HepG2 (cell line): ENCODE measurements around the gene IQCN. TPM values are rescaled to one million over a fixed set of nuclear protein-coding genes. Genes with fewer than 3 reads are reported as not detected.

Experiments used
- ADNP ChIP-seq: sonication (generic); formaldehyde crosslinking; IDR thresholded peaks from 2 replicates; pipeline ENCODE4 v1.4.0; 2020; ENCODE audit warnings: missing genetic modification reagents
- DMAP1 ChIP-seq: IDR thresholded peaks from 2 replicates; pipeline ENCODE4 v1.6.1; 2016
- FOXJ3 ChIP-seq: sonication (generic); formaldehyde crosslinking; IDR thresholded peaks from 2 replicates; pipeline ENCODE4 v1.4.0; 2020; ENCODE audit warnings: missing genetic modification reagents, mild to moderate bottlenecking, borderline replicate concordance
- KAT7 ChIP-seq: IDR thresholded peaks from 2 replicates; pipeline ENCODE4 v1.6.1; 2018; ENCODE audit warnings: borderline replicate concordance, missing compliant biosample characterization
- KDM5A ChIP-seq: fragments of 200-600 bp; sonication (generic); IDR thresholded peaks from 2 replicates; pipeline ENCODE4 v1.7.0; 2018; ENCODE audit warnings: antibody characterized with exemption, mild to moderate bottlenecking, low read length, borderline replicate concordance
- PLRG1 ChIP-seq: fragments of 450-650 bp; conservative IDR thresholded peaks from 2 replicates; pipeline ENCODE4 v1.6.1; 2016
- SPEN ChIP-seq: sonication (generic); formaldehyde crosslinking; IDR thresholded peaks from 2 replicates; pipeline ENCODE4 v1.5.1; 2020; ENCODE audit warnings: low read depth, mild to moderate bottlenecking, missing genetic modification reagents
- TAF15 ChIP-seq: fragments of 200-400 bp; formaldehyde crosslinking; IDR thresholded peaks from one replicate; pipeline ENCODE4 v1.6.1; 2018; ENCODE audit warnings: mild to moderate bottlenecking, low read depth, low read length; ENCODE audit not compliant: poor library complexity, severe bottlenecking
- TBX3 ChIP-seq: fragments of 450-650 bp; IDR thresholded peaks from 2 replicates; pipeline ENCODE4 v1.6.1; 2017; ENCODE audit warnings: antibody characterized with exemption, mild to moderate bottlenecking, inconsistent platforms, borderline replicate concordance
- TEAD3 ChIP-seq: optimal IDR thresholded peaks from 2 replicates; pipeline ENCODE3; 2016; ENCODE audit warnings: borderline replicate concordance
- ZFX ChIP-seq: sonication (generic); formaldehyde crosslinking; IDR thresholded peaks from 2 replicates; pipeline ENCODE4 v1.4.0; 2020; ENCODE audit warnings: mild to moderate bottlenecking, low read depth, missing genetic modification reagents, moderate library complexity
- ZFY ChIP-seq: sonication (generic); formaldehyde crosslinking; IDR thresholded peaks from 2 replicates; pipeline ENCODE4 v1.4.0; 2020; ENCODE audit warnings: missing genetic modification reagents
- ZNF253 ChIP-seq: sonication (generic); formaldehyde crosslinking; IDR thresholded peaks from 2 replicates; pipeline ENCODE4 v1.8.0; 2022; ENCODE audit warnings: mild to moderate bottlenecking, missing genetic modification reagents, borderline replicate concordance
- ZNF33A ChIP-seq: sonication (generic); formaldehyde crosslinking; IDR thresholded peaks from 2 replicates; pipeline ENCODE4 v1.5.1; 2020; ENCODE audit warnings: missing genetic modification reagents, mild to moderate bottlenecking, moderate library complexity, borderline replicate concordance
- ZNF468 ChIP-seq: sonication (generic); formaldehyde crosslinking; IDR thresholded peaks from 2 replicates; pipeline ENCODE4 v1.8.0; 2022; ENCODE audit warnings: mild to moderate bottlenecking, moderate library complexity, missing genetic modification reagents
- ZNF674 ChIP-seq: sonication (generic); formaldehyde crosslinking; IDR thresholded peaks from 2 replicates; pipeline ENCODE4 v1.5.0; 2020; ENCODE audit warnings: low read depth, mild to moderate bottlenecking, missing genetic modification reagents
- ZNF737 ChIP-seq: sonication (generic); formaldehyde crosslinking; IDR thresholded peaks from 2 replicates; pipeline ENCODE4 v1.5.0; 2020; ENCODE audit warnings: missing genetic modification reagents, mild to moderate bottlenecking, borderline replicate concordance
- polyA plus RNA-seq, 8 experiments: library from polyadenylated mRNA; depleted of rRNA in 3 of 8; stranded (reverse) in 7 of 8; unstranded in 1 of 8; fragments of >200 nt; fragmentation: Illumina TruSeq in 4 of 8; extraction: Trizol in 4 of 8; gene quantifications; 2 replicates each; pipeline versions ENCODE4 v1.2.1 to v1.2.3, GENCODE V29; 2011 to 2016; ENCODE audit warnings: low read depth in 4 of 8, missing spikeins in 1 of 8, mixed read lengths in 1 of 8; ENCODE audit not compliant: insufficient read depth in 1 of 8
- total RNA-seq, 5 experiments: library from RNA; depleted of rRNA; stranded (reverse); fragments of >200 nt; fragmentation: Illumina TruSeq; extraction: Trizol; gene quantifications; 2 replicates each; pipeline ENCODE4 v1.2.3, GENCODE V29; 2016; ENCODE audit warnings: low read depth in 1 of 5
- TF ChIP-seq, protein P1 (sequence below): sonication (generic); formaldehyde crosslinking; IDR thresholded peaks from 2 replicates; pipeline ENCODE4 v1.4.0; 2020; ENCODE audit warnings: mild to moderate bottlenecking, missing genetic modification reagents
- TF ChIP-seq, protein P2 (sequence below): IDR thresholded peaks from 2 replicates; pipeline ENCODE4 v1.6.1; 2012; ENCODE audit warnings: low read depth, low read length, improper control_type of control experiment
- TF ChIP-seq, protein P3 (sequence below): sonication (generic); formaldehyde crosslinking; conservative IDR thresholded peaks from 2 replicates; pipeline ENCODE4 v1.4.0; 2020; ENCODE audit warnings: mild to moderate bottlenecking, missing genetic modification reagents, moderate library complexity
- TF ChIP-seq, protein P4 (sequence below): sonication (generic); formaldehyde crosslinking; IDR thresholded peaks from 2 replicates; pipeline ENCODE4 v1.8.1; 2023; ENCODE audit warnings: mild to moderate bottlenecking, missing genetic modification reagents
- TF ChIP-seq, protein P5 (sequence below): sonication (generic); formaldehyde crosslinking; conservative IDR thresholded peaks from 2 replicates; pipeline ENCODE4 v1.4.0; 2020; ENCODE audit warnings: missing genetic modification reagents

IQCN gene
- total and polyA plus RNA-seq, 2 of the 13 experiments (the other 11 are each of a cell fraction or from before 2014, with no cell fraction given), result 0.04 to 0.18 TPM

DNA sequence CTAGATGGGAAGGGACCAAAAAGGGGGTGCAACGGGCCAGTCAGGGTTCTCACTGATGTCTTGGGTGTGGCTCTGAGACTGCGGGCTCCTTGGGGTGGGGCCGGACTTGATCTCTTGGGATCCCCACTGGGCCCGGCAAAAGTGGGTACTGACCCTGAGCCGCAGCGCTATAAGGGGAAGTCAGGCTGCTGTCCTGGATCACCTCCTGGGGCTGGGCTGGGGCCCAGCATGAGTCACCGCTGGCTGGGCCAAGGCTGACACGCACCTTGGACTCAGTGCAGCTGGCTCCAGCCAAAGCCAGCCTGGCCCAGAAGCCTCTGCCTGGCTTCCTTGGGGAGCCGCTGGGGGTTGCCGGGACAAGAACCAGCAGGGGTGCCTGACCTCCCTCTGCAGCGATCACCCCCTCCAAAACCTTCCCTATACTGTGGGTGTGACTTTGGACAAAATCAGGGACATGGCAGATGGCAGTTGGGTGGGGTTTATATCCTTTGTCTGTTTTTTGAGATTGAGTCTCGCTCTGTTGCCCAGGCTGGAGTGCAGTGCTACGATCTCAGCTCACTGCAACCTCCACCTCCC lies 617 bp upstream of the IQCN start (continued):
- TF ChIP-seq ZNF253 (CRISPR knock-in tag) (no peak), PLRG1 (no peak), TEAD3 (CRISPR knock-in tag) (no peak), ZNF33A (CRISPR knock-in tag) (0 out of 2 replicates have a peak, but pooled peaks have one; percentile 44), KDM5A (no peak), FOXJ3 (no peak), TBX3 (no peak), ZNF468 (no peak), ADNP (CRISPR knock-in tag) (0 out of 2 replicates have a peak, but pooled peaks have one; percentile 9), TAF15 (no peak), ZFY (CRISPR knock-in tag) (peak; percentile 74), ZFX (peak; percentile 65), SPEN (CRISPR knock-in tag) (peak; percentile 67), DMAP1 (CRISPR knock-in tag) (peak; percentile 34; the same call in 1 of the 2 replicates), KAT7 (CRISPR knock-in tag) (no peak), ZNF674 (CRISPR knock-in tag) (no peak), ZNF737 (CRISPR knock-in tag) (no peak)
- TF ChIP-seq, protein P1, sequence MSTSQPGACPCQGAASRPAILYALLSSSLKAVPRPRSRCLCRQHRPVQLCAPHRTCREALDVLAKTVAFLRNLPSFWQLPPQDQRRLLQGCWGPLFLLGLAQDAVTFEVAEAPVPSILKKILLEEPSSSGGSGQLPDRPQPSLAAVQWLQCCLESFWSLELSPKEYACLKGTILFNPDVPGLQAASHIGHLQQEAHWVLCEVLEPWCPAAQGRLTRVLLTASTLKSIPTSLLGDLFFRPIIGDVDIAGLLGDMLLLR (CRISPR knock-in tag), result no peak
- TF ChIP-seq, protein P2, sequence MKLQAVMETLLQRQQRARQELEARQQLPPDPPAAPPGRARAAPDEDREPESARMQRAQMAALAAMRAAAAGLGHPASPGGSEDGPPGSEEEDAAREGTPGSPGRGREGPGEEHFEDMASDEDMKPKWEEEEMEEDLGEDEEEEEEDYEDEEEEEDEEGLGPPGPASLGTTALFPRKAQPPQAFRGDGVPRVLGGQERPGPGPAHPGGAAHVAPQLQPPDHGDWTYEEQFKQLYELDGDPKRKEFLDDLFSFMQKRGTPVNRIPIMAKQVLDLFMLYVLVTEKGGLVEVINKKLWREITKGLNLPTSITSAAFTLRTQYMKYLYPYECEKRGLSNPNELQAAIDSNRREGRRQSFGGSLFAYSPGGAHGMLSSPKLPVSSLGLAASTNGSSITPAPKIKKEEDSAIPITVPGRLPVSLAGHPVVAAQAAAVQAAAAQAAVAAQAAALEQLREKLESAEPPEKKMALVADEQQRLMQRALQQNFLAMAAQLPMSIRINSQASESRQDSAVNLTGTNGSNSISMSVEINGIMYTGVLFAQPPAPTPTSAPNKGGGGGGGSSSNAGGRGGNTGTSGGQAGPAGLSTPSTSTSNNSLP, result no peak
- TF ChIP-seq, protein P3, sequence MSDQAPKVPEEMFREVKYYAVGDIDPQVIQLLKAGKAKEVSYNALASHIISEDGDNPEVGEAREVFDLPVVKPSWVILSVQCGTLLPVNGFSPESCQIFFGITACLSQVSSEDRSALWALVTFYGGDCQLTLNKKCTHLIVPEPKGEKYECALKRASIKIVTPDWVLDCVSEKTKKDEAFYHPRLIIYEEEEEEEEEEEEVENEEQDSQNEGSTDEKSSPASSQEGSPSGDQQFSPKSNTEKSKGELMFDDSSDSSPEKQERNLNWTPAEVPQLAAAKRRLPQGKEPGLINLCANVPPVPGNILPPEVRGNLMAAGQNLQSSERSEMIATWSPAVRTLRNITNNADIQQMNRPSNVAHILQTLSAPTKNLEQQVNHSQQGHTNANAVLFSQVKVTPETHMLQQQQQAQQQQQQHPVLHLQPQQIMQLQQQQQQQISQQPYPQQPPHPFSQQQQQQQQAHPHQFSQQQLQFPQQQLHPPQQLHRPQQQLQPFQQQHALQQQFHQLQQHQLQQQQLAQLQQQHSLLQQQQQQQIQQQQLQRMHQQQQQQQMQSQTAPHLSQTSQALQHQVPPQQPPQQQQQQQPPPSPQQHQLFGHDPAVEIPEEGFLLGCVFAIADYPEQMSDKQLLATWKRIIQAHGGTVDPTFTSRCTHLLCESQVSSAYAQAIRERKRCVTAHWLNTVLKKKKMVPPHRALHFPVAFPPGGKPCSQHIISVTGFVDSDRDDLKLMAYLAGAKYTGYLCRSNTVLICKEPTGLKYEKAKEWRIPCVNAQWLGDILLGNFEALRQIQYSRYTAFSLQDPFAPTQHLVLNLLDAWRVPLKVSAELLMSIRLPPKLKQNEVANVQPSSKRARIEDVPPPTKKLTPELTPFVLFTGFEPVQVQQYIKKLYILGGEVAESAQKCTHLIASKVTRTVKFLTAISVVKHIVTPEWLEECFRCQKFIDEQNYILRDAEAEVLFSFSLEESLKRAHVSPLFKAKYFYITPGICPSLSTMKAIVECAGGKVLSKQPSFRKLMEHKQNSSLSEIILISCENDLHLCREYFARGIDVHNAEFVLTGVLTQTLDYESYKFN (CRISPR knock-in tag), result peak; percentile 91
- TF ChIP-seq, protein P4, sequence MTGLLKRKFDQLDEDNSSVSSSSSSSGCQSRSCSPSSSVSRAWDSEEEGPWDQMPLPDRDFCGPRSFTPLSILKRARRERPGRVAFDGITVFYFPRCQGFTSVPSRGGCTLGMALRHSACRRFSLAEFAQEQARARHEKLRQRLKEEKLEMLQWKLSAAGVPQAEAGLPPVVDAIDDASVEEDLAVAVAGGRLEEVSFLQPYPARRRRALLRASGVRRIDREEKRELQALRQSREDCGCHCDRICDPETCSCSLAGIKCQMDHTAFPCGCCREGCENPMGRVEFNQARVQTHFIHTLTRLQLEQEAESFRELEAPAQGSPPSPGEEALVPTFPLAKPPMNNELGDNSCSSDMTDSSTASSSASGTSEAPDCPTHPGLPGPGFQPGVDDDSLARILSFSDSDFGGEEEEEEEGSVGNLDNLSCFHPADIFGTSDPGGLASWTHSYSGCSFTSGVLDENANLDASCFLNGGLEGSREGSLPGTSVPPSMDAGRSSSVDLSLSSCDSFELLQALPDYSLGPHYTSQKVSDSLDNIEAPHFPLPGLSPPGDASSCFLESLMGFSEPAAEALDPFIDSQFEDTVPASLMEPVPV (CRISPR knock-in tag), result no peak
- TF ChIP-seq, protein P5, sequence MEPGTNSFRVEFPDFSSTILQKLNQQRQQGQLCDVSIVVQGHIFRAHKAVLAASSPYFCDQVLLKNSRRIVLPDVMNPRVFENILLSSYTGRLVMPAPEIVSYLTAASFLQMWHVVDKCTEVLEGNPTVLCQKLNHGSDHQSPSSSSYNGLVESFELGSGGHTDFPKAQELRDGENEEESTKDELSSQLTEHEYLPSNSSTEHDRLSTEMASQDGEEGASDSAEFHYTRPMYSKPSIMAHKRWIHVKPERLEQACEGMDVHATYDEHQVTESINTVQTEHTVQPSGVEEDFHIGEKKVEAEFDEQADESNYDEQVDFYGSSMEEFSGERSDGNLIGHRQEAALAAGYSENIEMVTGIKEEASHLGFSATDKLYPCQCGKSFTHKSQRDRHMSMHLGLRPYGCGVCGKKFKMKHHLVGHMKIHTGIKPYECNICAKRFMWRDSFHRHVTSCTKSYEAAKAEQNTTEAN (CRISPR knock-in tag), result peak; percentile 59; the same call in 1 of the 2 replicates
